Erythroblast (primary cell): ENCODE data around the gene C1orf74.

Experiments
- GATA1 ChIP-seq: IDR thresholded peaks from 2 replicates; pipeline ENCODE4 v1.6.1; 2011; ENCODE audit warnings: low read depth, mild to moderate bottlenecking, control low read depth, low read length, moderate library complexity
- POLR2A ChIP-seq: IDR thresholded peaks from 2 replicates; pipeline ENCODE4 v1.6.1; 2011; ENCODE audit warnings: mild to moderate bottlenecking, low read length

- TF ChIP-seq POLR2A (no peak), GATA1 (no peak)
Observed at GRCh38 chr1:209787551-209787950, 3.2 kb upstream of the C1orf74 start.
